Caco-2 (cell line): ENCODE measurements around the gene ECT2. TPM values are rescaled to one million over a fixed set of nuclear protein-coding genes. Genes with fewer than 3 reads are reported as not detected.

Experiments
- BruUV-seq: library from RNA; stranded (reverse); fragments of 400-500 nt; replicated peaks from 2 replicates; lab custom pipeline; 2021; lab: Mats Ljungman, UMichigan
- CTCF ChIA-PET: fragments of 300-600 bp; sonication (Branson Sonifier 250); formaldehyde crosslinking; loops from one replicate; lab custom pipeline; 2022; ENCODE audit warnings: antibody characterized with exemption; lab: Charles Lee
- POLR2A ChIA-PET: fragments of 300-600 bp; sonication (Branson Sonifier 250); formaldehyde crosslinking; loops from one replicate; lab custom pipeline; 2022; ENCODE audit warnings: antibody characterized with exemption; lab: Charles Lee
- DNase-seq, 2 experiments: peaks; one replicate each; pipeline versions ENCODE4 v3.0.0 to v3.0.0-alpha.2; 2020 to 2022
- H3K27me3 ChIP-seq: replicated peaks from 2 replicates; pipeline ENCODE4 v1.6.0; 2011; ENCODE audit warnings: low read length; ENCODE audit not compliant: control insufficient read depth, insufficient read depth
- H3K36me3 ChIP-seq: 2 replicates; pipeline ENCODE4 v1.5.1; 2011; ENCODE audit warnings: low read length; ENCODE audit not compliant: control insufficient read depth, insufficient read depth
- H3K4me1 ChIP-seq: fragments of 250-450 bp; sonication (Bioruptor Pico); 2 replicates; pipeline ENCODE4 v1.5.1; 2020; ENCODE audit warnings: mild to moderate bottlenecking
- H3K4me3 ChIP-seq: 2 replicates; pipeline ENCODE4 v1.5.1; 2011; ENCODE audit warnings: low read depth, mild to moderate bottlenecking, control low read depth, low read length
- H3K9me3 ChIP-seq: fragments of 250-450 bp; sonication (Bioruptor Pico); 2 replicates; pipeline ENCODE4 v1.5.1; 2020; ENCODE audit warnings: mild to moderate bottlenecking, moderate library complexity
- H3K27ac Mint-ChIP-seq: one replicate; pipeline ENCODE4 v1.8.0; 2022; ENCODE audit warnings: mixed read lengths; ENCODE audit not compliant: unreplicated experiment
- H3K27me3 Mint-ChIP-seq: one replicate; pipeline ENCODE4 v1.8.0; 2022; ENCODE audit warnings: mixed read lengths; ENCODE audit not compliant: insufficient read depth, unreplicated experiment
- H3K36me3 Mint-ChIP-seq: one replicate; pipeline ENCODE4 v1.8.0; 2022; ENCODE audit warnings: mild to moderate bottlenecking, mixed read lengths; ENCODE audit not compliant: insufficient read depth, unreplicated experiment
- H3K4me1 Mint-ChIP-seq: one replicate; pipeline ENCODE4 v1.8.0; 2022; ENCODE audit warnings: low read depth, mixed read lengths; ENCODE audit not compliant: unreplicated experiment
- H3K4me3 Mint-ChIP-seq: one replicate; pipeline ENCODE4 v1.8.0; 2022; ENCODE audit warnings: mild to moderate bottlenecking, moderate library complexity, mixed read lengths; ENCODE audit not compliant: unreplicated experiment
- H3K9me3 Mint-ChIP-seq: one replicate; pipeline ENCODE4 v1.8.0; 2022; ENCODE audit warnings: mixed read lengths; ENCODE audit not compliant: unreplicated experiment
- intact Hi-C: fragments of 100-400 bp; cut with micrococcal nuclease; formaldehyde crosslinking; loops from one replicate; pipeline ENCODE4 v1.10.0; 2022; ENCODE audit not compliant: unreplicated experiment
- total RNA-seq: library from RNA; stranded (reverse); gene quantifications from 2 replicates; pipeline ENCODE4 v1.2.3, GENCODE V29; 2022
- TF ChIP-seq, protein P1 (sequence below), 2 experiments: fragments of 200-600 bp in 1 of 2; IDR thresholded peaks; 1 replicate in 1 of 2; 2 replicates in 1 of 2; pipeline versions ENCODE4 v1.5.1 to v1.8.0; 2011 to 2022; ENCODE audit warnings: antibody characterized with exemption in 1 of 2, control low read depth in 1 of 2, inconsistent platforms in 1 of 2, low read depth in 1 of 2, low read length in 1 of 2, mild to moderate bottlenecking in 1 of 2, moderate library complexity in 1 of 2; ENCODE audit not compliant: insufficient read depth in 1 of 2, severe bottlenecking in 1 of 2, unreplicated experiment in 1 of 2

ECT2 gene
- total RNA-seq, 1 experiment from 2014 or later, result 68.0 TPM

DNA sequence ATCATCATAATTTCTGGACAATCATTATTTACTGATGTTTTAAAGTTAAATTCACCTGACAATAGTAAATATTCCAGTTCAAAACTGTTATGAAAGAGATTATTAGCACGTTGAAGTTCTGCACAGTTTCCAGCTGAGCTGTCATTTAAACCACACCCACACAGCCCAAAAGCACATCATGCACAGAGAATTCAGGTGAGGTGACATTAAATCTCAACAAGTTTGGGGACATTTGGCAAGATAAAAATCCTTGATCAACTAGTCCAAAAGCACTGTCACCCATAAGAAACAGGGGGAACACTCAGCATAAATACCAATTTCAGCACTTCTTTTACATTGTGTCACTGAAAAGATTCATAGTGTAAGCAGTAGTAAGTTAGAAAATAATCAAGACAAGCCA, 46.5 kb upstream of the ECT2 start:
- DNase-seq, result no peak
- Histone ChIP-seq H3K27me3 (no peaks in the 10 kb centered on the region), H3K9me3 (no peaks in the 10 kb centered on the region), H3K4me3 (no peak overlapping the region), H3K4me1 (peaks cover 15% of the 10 kb centered on the region), H3K36me3 (no peaks in the 10 kb centered on the region)
- no peaks in the 10 kb centered on the region for H3K9me3 Mint-ChIP-seq
- TF ChIP-seq, protein P1, sequence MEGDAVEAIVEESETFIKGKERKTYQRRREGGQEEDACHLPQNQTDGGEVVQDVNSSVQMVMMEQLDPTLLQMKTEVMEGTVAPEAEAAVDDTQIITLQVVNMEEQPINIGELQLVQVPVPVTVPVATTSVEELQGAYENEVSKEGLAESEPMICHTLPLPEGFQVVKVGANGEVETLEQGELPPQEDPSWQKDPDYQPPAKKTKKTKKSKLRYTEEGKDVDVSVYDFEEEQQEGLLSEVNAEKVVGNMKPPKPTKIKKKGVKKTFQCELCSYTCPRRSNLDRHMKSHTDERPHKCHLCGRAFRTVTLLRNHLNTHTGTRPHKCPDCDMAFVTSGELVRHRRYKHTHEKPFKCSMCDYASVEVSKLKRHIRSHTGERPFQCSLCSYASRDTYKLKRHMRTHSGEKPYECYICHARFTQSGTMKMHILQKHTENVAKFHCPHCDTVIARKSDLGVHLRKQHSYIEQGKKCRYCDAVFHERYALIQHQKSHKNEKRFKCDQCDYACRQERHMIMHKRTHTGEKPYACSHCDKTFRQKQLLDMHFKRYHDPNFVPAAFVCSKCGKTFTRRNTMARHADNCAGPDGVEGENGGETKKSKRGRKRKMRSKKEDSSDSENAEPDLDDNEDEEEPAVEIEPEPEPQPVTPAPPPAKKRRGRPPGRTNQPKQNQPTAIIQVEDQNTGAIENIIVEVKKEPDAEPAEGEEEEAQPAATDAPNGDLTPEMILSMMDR (IDR thresholded peaks at IDR 0.05; ENCODE audit: insufficient read depth in 1 of 2, low read depth in 1 of 2, low read length in 1 of 2, severe bottlenecking in 1 of 2, unreplicated experiment in 1 of 2), result no peak
- no peaks in the 10 kb centered on the region for H3K27me3 Mint-ChIP-seq
- BruUV-seq, result no TSS peak
- intact Hi-C loops, result no loop called here
- ChIA-PET CTCF (no interaction called here), POLR2A (no interaction called here)
- no peak overlapping the region for H3K4me3 Mint-ChIP-seq
- peaks cover 25% of the 10 kb centered on the region for H3K4me1 Mint-ChIP-seq
- no peaks in the 10 kb centered on the region for H3K36me3 Mint-ChIP-seq
- no peak overlapping the region for H3K27ac Mint-ChIP-seq

DNA sequence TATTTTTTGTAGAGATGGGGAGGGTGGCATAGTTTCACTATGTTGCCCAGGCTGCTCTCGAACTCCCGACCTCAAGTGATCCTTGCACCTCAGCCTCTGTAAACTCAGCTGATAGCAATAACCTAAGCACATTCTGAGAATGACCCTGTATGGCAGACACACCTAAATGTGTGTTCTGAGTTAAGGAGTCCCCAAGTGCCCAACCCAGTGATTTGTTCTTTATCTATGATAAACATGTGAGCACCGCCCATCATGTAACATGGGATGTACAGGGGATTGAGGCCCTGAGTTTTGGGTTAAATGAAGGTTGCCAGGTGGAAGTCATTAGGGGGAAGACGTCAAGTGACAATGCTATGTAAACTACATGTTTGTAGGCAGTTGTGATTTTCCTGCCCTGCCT, 45.4 kb upstream of the ECT2 start:
- no peak overlapping the region for H3K27ac Mint-ChIP-seq
- H3K27me3 Mint-ChIP-seq, result no peaks in the 10 kb centered on the region
- peaks cover 24% of the 10 kb centered on the region for H3K4me1 ChIP-seq
- no peak overlapping the region for H3K4me3 ChIP-seq
- H3K4me1 Mint-ChIP-seq, result peaks cover 32% of the 10 kb centered on the region
- TF ChIP-seq, protein P1 (IDR thresholded peaks at IDR 0.05; ENCODE audit: insufficient read depth in 1 of 2, low read depth in 1 of 2, low read length in 1 of 2, severe bottlenecking in 1 of 2, unreplicated experiment in 1 of 2), result no peak
- no peaks in the 10 kb centered on the region for H3K9me3 ChIP-seq
- peaks cover 2% of the 10 kb centered on the region for H3K36me3 Mint-ChIP-seq
- no peaks in the 10 kb centered on the region for H3K27me3 ChIP-seq
- no peaks in the 10 kb centered on the region for H3K36me3 ChIP-seq
- CTCF ChIA-PET, result no interaction called here
- POLR2A ChIA-PET, result interaction anchor here (1.0 kb wide), 1 partner anchor 45 kb away, joined by 3 read pairs; the partner anchor contains the start of gene ECT2
- no peaks in the 10 kb centered on the region for H3K9me3 Mint-ChIP-seq
- H3K4me3 Mint-ChIP-seq, result no peak overlapping the region
- intact Hi-C loops, result no loop called here
- no TSS peak for BruUV-seq
- DNase-seq, result no peak

DNA sequence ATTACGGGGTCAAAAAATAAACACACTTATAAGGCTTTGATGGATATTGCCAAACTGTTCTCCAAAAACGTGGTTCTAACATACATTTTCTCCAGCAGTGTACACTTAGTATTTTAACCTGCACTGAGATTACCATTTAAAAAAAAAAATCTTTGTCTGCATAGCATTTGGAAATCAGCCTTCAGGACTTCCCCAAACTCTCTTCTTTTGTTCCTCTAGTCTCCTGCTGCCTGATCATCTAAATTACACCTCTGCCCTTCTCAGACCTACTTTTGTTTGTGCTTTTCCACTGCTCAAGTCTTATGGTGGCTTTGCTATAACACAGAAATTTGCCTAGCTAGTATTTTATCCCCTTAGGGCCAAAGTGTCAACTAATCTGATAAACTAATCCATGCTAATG, 43.5 kb upstream of the ECT2 start:
- TF ChIP-seq, protein P1 (IDR thresholded peaks at IDR 0.05; ENCODE audit: insufficient read depth in 1 of 2, low read depth in 1 of 2, low read length in 1 of 2, severe bottlenecking in 1 of 2, unreplicated experiment in 1 of 2), result no peak
- Histone ChIP-seq H3K36me3 (no peaks in the 10 kb centered on the region), H3K27me3 (no peaks in the 10 kb centered on the region), H3K4me1 (peaks cover 24% of the 10 kb centered on the region), H3K4me3 (no peak overlapping the region), H3K9me3 (no peaks in the 10 kb centered on the region)
- no peak for DNase-seq
- peaks cover 14% of the 10 kb centered on the region for H3K36me3 Mint-ChIP-seq
- ChIA-PET CTCF (interaction anchor here (0.8 kb wide), 1 partner anchor 34 kb away, joined by 3 read pairs; no protein-coding TSS in a partner anchor), POLR2A (no interaction called here)
- H3K27ac Mint-ChIP-seq, result no peak overlapping the region
- H3K4me1 Mint-ChIP-seq, result peaks cover 24% of the 10 kb centered on the region
- H3K4me3 Mint-ChIP-seq, result no peak overlapping the region
- BruUV-seq, result no TSS peak
- H3K27me3 Mint-ChIP-seq, result no peaks in the 10 kb centered on the region
- intact Hi-C loops, result no loop called here
- H3K9me3 Mint-ChIP-seq, result no peaks in the 10 kb centered on the region
